Keratinocyte (primary cell): ENCODE results near the gene SRGN. TPM values are rescaled to one million over a fixed set of nuclear protein-coding genes. Genes with fewer than 3 reads are reported as not detected.
A peak's percentile ranks its signal among the peaks of the same experiment; 100 is the strongest.
"Not testable (repeated sequence)": the region's sequence is repeated elsewhere in the genome, so short reads cannot be mapped to it uniquely, and the experiment has no call there.

Source experiments
- DNase-seq: peaks from one replicate; pipeline ENCODE4 v3.0.0-alpha.2; 2011; ENCODE audit warnings: low read depth, missing footprints, low spot score
- FAIRE-seq: peaks from 2 replicates; lab custom pipeline; 2011; peaks lifted over from hg19 to GRCh38; lab: Jason Lieb, UNC
- H2AFZ ChIP-seq: 2 replicates; pipeline ENCODE4 v1.6.0; 2012; ENCODE audit warnings: low read length, control low read depth, inconsistent platforms; ENCODE audit not compliant: control insufficient read depth
- H3K27ac ChIP-seq: 2 replicates; pipeline ENCODE4 v1.5.1; 2011; ENCODE audit warnings: low read length; ENCODE audit not compliant: control insufficient read depth, insufficient read depth
- H3K27me3 ChIP-seq: 3 replicates; pipeline ENCODE4 v1.6.0; 2011; ENCODE audit warnings: low read length; ENCODE audit not compliant: control insufficient read depth, insufficient read depth; ENCODE audit errors: extremely low read depth
- H3K36me3 ChIP-seq, 2 experiments: 2 replicates in 1 of 2; 3 replicates in 1 of 2; pipeline ENCODE4 v1.5.1; 2011; ENCODE audit warnings: low read length in 2 of 2, mild to moderate bottlenecking in 1 of 2; ENCODE audit not compliant: control insufficient read depth in 2 of 2, insufficient read depth in 2 of 2; ENCODE audit errors: extremely low read depth in 1 of 2
- H3K4me1 ChIP-seq: 3 replicates; pipeline ENCODE4 v1.5.1; 2011; ENCODE audit warnings: low read length; ENCODE audit not compliant: control insufficient read depth, insufficient read depth; ENCODE audit errors: extremely low read depth
- H3K4me2 ChIP-seq: 3 replicates; pipeline ENCODE4 v1.6.0; 2011; ENCODE audit warnings: low read depth, low read length; ENCODE audit not compliant: control insufficient read depth, insufficient read depth; ENCODE audit errors: extremely low read depth
- H3K4me3 ChIP-seq, 3 experiments: fragments of 200-600 bp in 1 of 3; sonication (generic) in 1 of 3; 2 replicates in 2 of 3; 3 replicates in 1 of 3; pipeline ENCODE4 v1.5.1; 2011 to 2016; ENCODE audit warnings: low read length in 3 of 3, mild to moderate bottlenecking in 3 of 3, control low read depth in 2 of 3, inconsistent platforms in 1 of 3, low read depth in 1 of 3, mixed read lengths in 1 of 3, mixed run types in 1 of 3, moderate library complexity in 1 of 3; ENCODE audit not compliant: control insufficient read depth in 2 of 3, insufficient read depth in 2 of 3; ENCODE audit errors: extremely low read depth in 1 of 3
- H3K79me2 ChIP-seq: 2 replicates; pipeline ENCODE4 v1.6.0; 2012; ENCODE audit warnings: low read length; ENCODE audit not compliant: control insufficient read depth, insufficient read depth
- H3K9ac ChIP-seq: 3 replicates; pipeline ENCODE4 v1.6.0; 2011; ENCODE audit warnings: low read length; ENCODE audit not compliant: control insufficient read depth, insufficient read depth; ENCODE audit errors: extremely low read depth
- H3K9me1 ChIP-seq: 3 replicates; pipeline ENCODE4 v1.6.0; 2011; ENCODE audit warnings: low read length; ENCODE audit not compliant: control insufficient read depth, insufficient read depth; ENCODE audit errors: extremely low read depth
- H3K9me3 ChIP-seq: 2 replicates; pipeline ENCODE4 v1.5.1; 2012; ENCODE audit warnings: low read depth, low read length; ENCODE audit not compliant: control insufficient read depth
- H4K20me1 ChIP-seq: 3 replicates; pipeline ENCODE4 v1.6.0; 2011; ENCODE audit warnings: low read length; ENCODE audit not compliant: control insufficient read depth, insufficient read depth; ENCODE audit errors: extremely low read depth
- CTCF ChIP-seq, 3 experiments: IDR thresholded peaks in 1 of 3; conservative IDR thresholded peaks in 1 of 3; optimal IDR thresholded peaks in 1 of 3; 2 replicates in 2 of 3; 3 replicates in 1 of 3; pipeline versions ENCODE3 to v1.5.1; 2011; ENCODE audit warnings: low read length in 3 of 3, mild to moderate bottlenecking in 3 of 3, moderate library complexity in 2 of 3, control low read depth in 1 of 3, inconsistent platforms in 1 of 3; ENCODE audit not compliant: insufficient read depth in 2 of 3; ENCODE audit errors: extremely low read depth in 1 of 3
- EZH2 ChIP-seq: IDR thresholded peaks from one replicate; pipeline ENCODE4 v1.6.1; 2012; ENCODE audit warnings: inconsistent platforms, mild to moderate bottlenecking, low read length, moderate library complexity
- dilution Hi-C: fragments of 300-500 bp; cut with MboI; formaldehyde crosslinking; loops from one replicate; pipeline ENCODE4 v1.7.0; 2020; ENCODE audit warnings: low sequenced_read_pairs; ENCODE audit not compliant: extremely low pct_ligation_motif_present
- polyA minus RNA-seq, 3 experiments: library from RNA; depleted of rRNA, polyadenylated mRNA; stranded (reverse); fragments of >200 nt; gene quantifications; 1 replicate in 1 of 3; 2 replicates in 1 of 3; 3 replicates in 1 of 3; pipeline ENCODE4 v1.2.3, GENCODE V29; 2011
- polyA plus RNA-seq, 5 experiments: library from polyadenylated mRNA; depleted of rRNA in 3 of 5; stranded (reverse) in 3 of 5; stranded (forward) in 1 of 5; unstranded in 1 of 5; fragments of >200 nt; gene quantifications; 1 replicate in 1 of 5; 2 replicates in 3 of 5; 3 replicates in 1 of 5; pipeline versions ENCODE4 v1.2.1 to v1.2.3, GENCODE V29; 2011 to 2012; ENCODE audit warnings: missing spikeins in 2 of 5, low read depth in 1 of 5, low replicate concordance in 1 of 5

Gene SRGN, protein sequence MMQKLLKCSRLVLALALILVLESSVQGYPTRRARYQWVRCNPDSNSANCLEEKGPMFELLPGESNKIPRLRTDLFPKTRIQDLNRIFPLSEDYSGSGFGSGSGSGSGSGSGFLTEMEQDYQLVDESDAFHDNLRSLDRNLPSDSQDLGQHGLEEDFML
- polyA plus RNA-seq (2.1 to 3.2 TPM (median 2.7 TPM) in 3 replicates), polyA minus RNA-seq (0.77 to 1.0 TPM in 2 of 3 replicates, not detected in the other)
- polyA plus RNA-seq (2011; ENCODE audit: low read depth): 0.74 TPM
- polyA plus RNA-seq (2011; cell fraction: cytosol; rRNA removed): 1.8 and 2.0 TPM in 2 replicates
- 2.8 and 3.7 TPM in 2 replicates for polyA plus RNA-seq (2011; cell fraction: nucleus; rRNA removed)
- 0.23 and 3.0 TPM in 2 replicates for polyA plus RNA-seq (2012; ENCODE audit: low replicate concordance)
- 1.7 TPM for polyA minus RNA-seq (2011; cell fraction: cytosol; rRNA and poly(A)+ RNA removed)
- 0.63 and 1.0 TPM in 2 replicates for polyA minus RNA-seq (2011; cell fraction: nucleus; rRNA and poly(A)+ RNA removed)

GRCh38 chr10:69087590-69088470, at the start of gene SRGN:
SRGN (plus strand) TSS chr10:69088103; CDS start chr10:69088158, 55 bp downstream.
- no peaks in the 10 kb centered on the region for H3K79me2 ChIP-seq
- H3K4me2 ChIP-seq: peak within 1 kb of the TSS; percentile 73
- no peak within 1 kb of the TSS for H3K9ac ChIP-seq
- H3K4me3 ChIP-seq: peak within 1 kb of the TSS in 2 of 3 experiments; percentile 31 to 34
- DNase-seq: no peak
- dilution Hi-C loops: no loop called here
- no peak for FAIRE-seq
- TF ChIP-seq EZH2 (no peak), CTCF (optimal IDR thresholded peaks at IDR 0.05 in 1 of 3, IDR thresholded peaks at IDR 0.05 in 1 of 3, conservative IDR thresholded peaks at IDR 0.05 in 1 of 3; ENCODE audit: extremely low read depth in 1 of 3, insufficient read depth in 2 of 3, low read length in 3 of 3) (no peak)
- H2AFZ ChIP-seq: peak within 1 kb of the TSS; percentile 84
- H3K27ac ChIP-seq: peak within 1 kb of the TSS; percentile 8
- no peaks in the 10 kb centered on the region for H3K4me1 ChIP-seq
- H3K9me3 ChIP-seq: no peaks in the 10 kb centered on the region
- H3K27me3 ChIP-seq: no peaks in the 10 kb centered on the region
- no peaks in the 10 kb centered on the region for H3K36me3 ChIP-seq
- H4K20me1 ChIP-seq: no peaks in the 10 kb centered on the region
- no peaks in the 10 kb centered on the region for H3K9me1 ChIP-seq

DNA sequence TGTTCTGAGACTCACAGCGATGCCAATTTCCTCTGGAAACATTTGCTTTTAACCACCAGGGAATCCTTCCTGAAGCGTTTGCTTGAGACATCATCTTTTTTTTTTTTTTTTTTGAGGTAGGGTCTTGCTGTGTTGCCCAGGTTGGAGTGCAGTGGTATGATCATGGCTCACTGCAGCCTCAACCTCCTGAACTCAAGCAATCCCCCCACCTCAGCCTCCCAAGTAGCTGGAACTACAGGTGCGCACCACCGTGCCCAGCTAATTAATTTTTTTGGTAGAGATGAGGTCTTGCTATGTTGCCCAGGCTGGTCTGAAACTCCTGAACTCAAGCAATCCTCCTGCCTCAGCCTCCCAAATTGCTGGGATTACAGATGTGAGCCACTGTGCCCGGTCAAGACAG, 47.0 kb upstream of the SRGN start:
- H3K79me2 ChIP-seq, dilution Hi-C loops, H3K4me3 ChIP-seq, FAIRE-seq, H3K4me2 ChIP-seq, DNase-seq, H3K9me1 ChIP-seq, H3K27ac ChIP-seq, H2AFZ ChIP-seq, H4K20me1 ChIP-seq, H3K9ac ChIP-seq, H3K36me3 ChIP-seq, H3K9me3 ChIP-seq, H3K27me3 ChIP-seq: not testable (repeated sequence)
- peaks cover 10% of the 10 kb centered on the region for H3K4me1 ChIP-seq
